CD4-positive, alpha-beta T cell (primary cell): ENCODE measurements around the gene RSPO3. TPM values are rescaled to one million over a fixed set of nuclear protein-coding genes. Genes with fewer than 3 reads are reported as not detected.

Experiments
- ATAC-seq: fragments of 200-7000 bp; cut with Tn5 transposase; one replicate; pipeline ENCODE4 v1.10.0; 2022; ENCODE audit warnings: mild to moderate bottlenecking; ENCODE audit not compliant: poor library complexity
- CTCF ChIA-PET: fragments of 350-600 bp; sonication (Branson Sonifier 250); formaldehyde crosslinking; loops from one replicate; lab custom pipeline; 2021; ENCODE audit warnings: antibody characterized with exemption, inconsistent platforms; lab: Charles Lee
- POLR2A ChIA-PET: fragments of 350-600 bp; sonication (Branson Sonifier 250); formaldehyde crosslinking; loops from one replicate; lab custom pipeline; 2021; ENCODE audit warnings: antibody characterized with exemption, inconsistent platforms; lab: Charles Lee
- DNase-seq, 14 experiments: peaks; one replicate each; pipeline ENCODE4 v3.0.0-alpha.2; 2013 to 2020; ENCODE audit warnings: mixed read lengths in 2 of 14
- H3K27ac ChIP-seq, 2 donors: one replicate each; pipeline versions ENCODE4 v1.5.1 to v1.7.0; 2013; ENCODE audit warnings: low read length in 2 of 2, low read depth in 1 of 2, mild to moderate bottlenecking in 1 of 2
- H3K27me3 ChIP-seq, 2 experiments: 1 replicate in 1 of 2; 2 replicates in 1 of 2; pipeline versions ENCODE4 v1.6.1 to v1.7.0; 2013; ENCODE audit warnings: low read length in 2 of 2, control low read depth in 1 of 2, mild to moderate bottlenecking in 1 of 2, moderate library complexity in 1 of 2; ENCODE audit not compliant: insufficient read depth in 2 of 2, control insufficient read depth in 1 of 2
- H3K36me3 ChIP-seq: one replicate; pipeline ENCODE4 v1.6.1; 2013; ENCODE audit warnings: low read length, control low read depth; ENCODE audit not compliant: insufficient read depth
- H3K4me1 ChIP-seq: one replicate; pipeline ENCODE4 v1.6.1; 2013; ENCODE audit warnings: low read length, control low read depth; ENCODE audit not compliant: insufficient read depth
- H3K4me3 ChIP-seq: one replicate; pipeline ENCODE4 v1.5.1; 2013; ENCODE audit warnings: mild to moderate bottlenecking, low read length, moderate library complexity
- H3K9me3 ChIP-seq, 2 experiments: 1 replicate in 1 of 2; 2 replicates in 1 of 2; pipeline versions ENCODE4 v1.6.1 to v1.7.0; 2013; ENCODE audit warnings: low read length in 2 of 2, mild to moderate bottlenecking in 2 of 2, control low read depth in 1 of 2, moderate library complexity in 1 of 2; ENCODE audit not compliant: control insufficient read depth in 1 of 2, insufficient read depth in 1 of 2
- H3K27ac Mint-ChIP-seq: one replicate; pipeline ENCODE4 v1.8.0; 2020; ENCODE audit warnings: mixed read lengths
- H3K27me3 Mint-ChIP-seq: one replicate; pipeline ENCODE4 v1.8.0; 2021; ENCODE audit warnings: mixed read lengths
- H3K36me3 Mint-ChIP-seq: one replicate; pipeline ENCODE4 v1.8.0; 2021; ENCODE audit warnings: low read depth, mixed read lengths
- H3K4me1 Mint-ChIP-seq: one replicate; pipeline ENCODE4 v1.8.0; 2021; ENCODE audit warnings: low read depth, mixed read lengths
- H3K4me3 Mint-ChIP-seq: one replicate; pipeline ENCODE4 v1.8.0; 2020; ENCODE audit warnings: mild to moderate bottlenecking, mixed read lengths
- H3K9me3 Mint-ChIP-seq: one replicate; pipeline ENCODE4 v1.8.0; 2020; ENCODE audit warnings: mixed read lengths
- intact Hi-C, 2 experiments: fragments of 100-400 bp; cut with DNase I in 1 of 2; cut with micrococcal nuclease in 1 of 2; formaldehyde crosslinking; loops; one replicate each; pipeline versions ENCODE4 v1.15.1 to v1.9.0; 2023 to 2025; cut with DNase I, micrococcal nuclease
- total RNA-seq, 174 experiments: library from RNA in 2 of 174; stranded (reverse) in 2 of 174; gene quantifications; one replicate each; pipeline ENCODE4 v1.2.3 and lab custom pipeline; 2021 to 2026
- TF ChIP-seq, protein P1 (sequence below): fragments of 200-600 bp; IDR thresholded peaks from one replicate; pipeline ENCODE4 v1.8.0; 2022; ENCODE audit warnings: antibody characterized with exemption, mild to moderate bottlenecking

Gene RSPO3
- total RNA-seq, 2 experiments from 2014 or later = not detected

DNA sequence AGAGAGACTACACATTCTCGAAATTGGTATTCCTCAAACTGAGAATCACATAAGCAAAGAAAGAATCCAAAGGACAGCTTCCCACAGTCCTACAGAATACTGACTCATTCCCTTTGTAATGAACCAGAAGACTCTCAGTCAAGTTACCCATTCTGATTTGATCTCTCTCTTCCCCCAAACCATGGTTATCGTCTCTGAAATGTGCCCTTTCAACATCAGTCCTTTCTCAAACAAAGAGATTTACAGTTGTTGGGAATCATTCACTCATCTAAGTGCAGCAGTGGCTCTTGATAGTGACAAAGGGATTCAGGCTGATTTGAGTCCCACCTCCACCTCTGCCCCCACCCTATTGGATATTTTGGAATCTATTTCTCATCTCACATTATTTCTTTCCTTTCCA lies 15.0 kb upstream of the RSPO3 start:
- TF ChIP-seq, protein P1, sequence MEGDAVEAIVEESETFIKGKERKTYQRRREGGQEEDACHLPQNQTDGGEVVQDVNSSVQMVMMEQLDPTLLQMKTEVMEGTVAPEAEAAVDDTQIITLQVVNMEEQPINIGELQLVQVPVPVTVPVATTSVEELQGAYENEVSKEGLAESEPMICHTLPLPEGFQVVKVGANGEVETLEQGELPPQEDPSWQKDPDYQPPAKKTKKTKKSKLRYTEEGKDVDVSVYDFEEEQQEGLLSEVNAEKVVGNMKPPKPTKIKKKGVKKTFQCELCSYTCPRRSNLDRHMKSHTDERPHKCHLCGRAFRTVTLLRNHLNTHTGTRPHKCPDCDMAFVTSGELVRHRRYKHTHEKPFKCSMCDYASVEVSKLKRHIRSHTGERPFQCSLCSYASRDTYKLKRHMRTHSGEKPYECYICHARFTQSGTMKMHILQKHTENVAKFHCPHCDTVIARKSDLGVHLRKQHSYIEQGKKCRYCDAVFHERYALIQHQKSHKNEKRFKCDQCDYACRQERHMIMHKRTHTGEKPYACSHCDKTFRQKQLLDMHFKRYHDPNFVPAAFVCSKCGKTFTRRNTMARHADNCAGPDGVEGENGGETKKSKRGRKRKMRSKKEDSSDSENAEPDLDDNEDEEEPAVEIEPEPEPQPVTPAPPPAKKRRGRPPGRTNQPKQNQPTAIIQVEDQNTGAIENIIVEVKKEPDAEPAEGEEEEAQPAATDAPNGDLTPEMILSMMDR = no peak
- Histone ChIP-seq H3K27ac (no peak overlapping the region), H3K4me1 (no peaks in the 10 kb centered on the region), H3K9me3 (no peaks in the 10 kb centered on the region), H3K27me3 (no peaks in the 10 kb centered on the region), H3K36me3 (no peaks in the 10 kb centered on the region), H3K4me3 (no peak overlapping the region)
- intact Hi-C loops = no loop called here
- Mint-ChIP-seq H3K27ac (no peak overlapping the region), H3K4me3 (no peak overlapping the region), H3K27me3 (peaks cover 36% of the 10 kb centered on the region), H3K36me3 (no peaks in the 10 kb centered on the region), H3K9me3 (no peaks in the 10 kb centered on the region), H3K4me1 (no peaks in the 10 kb centered on the region)
- no peak for ATAC-seq
- no peak for DNase-seq
- POLR2A ChIA-PET = no interaction called here
- CTCF ChIA-PET = no interaction called here

DNA sequence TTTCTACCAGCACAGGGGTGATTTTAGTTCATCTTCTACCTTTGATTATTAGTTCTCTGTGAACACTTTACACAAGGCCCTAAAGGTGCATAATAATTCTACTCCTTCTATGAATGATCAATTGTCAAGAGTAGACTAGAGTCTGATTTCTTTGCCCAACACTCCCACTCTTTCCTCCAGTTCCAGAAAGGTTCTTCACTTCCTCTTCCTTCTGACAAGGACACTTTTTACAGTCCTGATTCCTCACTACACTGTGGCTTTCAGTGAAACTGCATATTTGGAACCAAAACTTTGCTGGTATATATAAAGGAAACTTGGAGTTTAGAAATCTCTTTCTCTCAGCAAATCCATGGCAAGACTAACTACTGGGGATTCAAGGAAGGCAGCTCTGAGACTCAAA lies 10.6 kb upstream of the RSPO3 start:
- intact Hi-C loops = no loop called here
- H3K27ac Mint-ChIP-seq = no peak overlapping the region
- DNase-seq = no peak
- H3K4me3 ChIP-seq = no peak overlapping the region
- no peaks in the 10 kb centered on the region for H3K27me3 ChIP-seq
- no peaks in the 10 kb centered on the region for H3K9me3 ChIP-seq
- H3K4me1 Mint-ChIP-seq = no peaks in the 10 kb centered on the region
- no peak for ATAC-seq
- H3K36me3 ChIP-seq = no peaks in the 10 kb centered on the region
- ChIA-PET CTCF (no interaction called here), POLR2A (no interaction called here)
- H3K4me1 ChIP-seq = no peaks in the 10 kb centered on the region
- H3K27ac ChIP-seq = no peak overlapping the region
- peaks cover 53% of the 10 kb centered on the region for H3K27me3 Mint-ChIP-seq
- H3K36me3 Mint-ChIP-seq = no peaks in the 10 kb centered on the region
- TF ChIP-seq, protein P1 = no peak
- no peaks in the 10 kb centered on the region for H3K9me3 Mint-ChIP-seq
- no peak overlapping the region for H3K4me3 Mint-ChIP-seq

DNA sequence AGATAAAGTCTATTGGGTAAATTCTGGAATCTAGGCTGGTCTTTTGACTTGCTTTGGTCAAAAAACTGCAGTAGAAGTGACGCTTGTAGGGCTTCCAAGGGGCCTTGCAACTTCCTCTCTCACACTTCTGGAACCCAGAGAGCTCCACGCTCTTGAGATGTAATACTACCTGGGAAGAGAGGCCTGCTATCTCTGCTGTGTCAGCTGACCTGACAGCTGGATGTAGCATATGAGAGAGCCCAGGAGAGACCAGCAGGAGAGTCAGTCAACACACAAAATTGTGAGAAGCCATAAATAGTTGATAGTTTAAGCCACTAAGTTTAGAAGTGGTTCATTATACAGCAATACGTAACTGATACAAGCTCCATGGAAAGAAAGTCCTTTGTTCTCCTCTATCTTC lies 7.8 kb upstream of the RSPO3 start:
- intact Hi-C loops = no loop called here
- Mint-ChIP-seq H3K4me3 (no peak overlapping the region), H3K27me3 (peaks cover 66% of the 10 kb centered on the region), H3K27ac (no peak overlapping the region), H3K36me3 (no peaks in the 10 kb centered on the region), H3K9me3 (no peaks in the 10 kb centered on the region), H3K4me1 (no peaks in the 10 kb centered on the region)
- H3K4me1 ChIP-seq = no peaks in the 10 kb centered on the region
- ChIA-PET POLR2A (no interaction called here), CTCF (no interaction called here)
- no peaks in the 10 kb centered on the region for H3K9me3 ChIP-seq
- H3K27ac ChIP-seq = no peak overlapping the region
- H3K4me3 ChIP-seq = no peak overlapping the region
- DNase-seq (no peak), ATAC-seq (no peak)
- H3K36me3 ChIP-seq = no peaks in the 10 kb centered on the region
- peaks cover 1 to 2% of the 10 kb centered on the region in 2 experiments for H3K27me3 ChIP-seq
- TF ChIP-seq, protein P1 = no peak
